Body of pancreas (tissue), 4 donors: ENCODE measurements around the gene ZSWIM6. TPM values are rescaled to one million over a fixed set of nuclear protein-coding genes. Genes with fewer than 3 reads are reported as not detected.

ENCODE experiments used
- ATAC-seq: fragments of 150-250 bp; one replicate; pipeline ENCODE4 v1.9.1; 2016
- DNase-seq, 4 donors: peaks; one replicate each; pipeline ENCODE4 v3.0.0-alpha.2; 2019
- H3K27ac ChIP-seq, 4 donors: fragments of 200-600 bp; sonication (generic); 1 replicate in 3 of 4; 2 replicates in 1 of 4; pipeline versions ENCODE4 v1.5.1 to v1.6.1; 2016 to 2019; ENCODE audit warnings: mild to moderate bottlenecking in 1 of 4, mixed read lengths in 1 of 4, moderate library complexity in 1 of 4
- H3K27me3 ChIP-seq, 2 donors: fragments of 200-600 bp; sonication (generic); one replicate each; pipeline ENCODE4 v1.6.0; 2016; ENCODE audit warnings: mild to moderate bottlenecking in 1 of 2
- H3K36me3 ChIP-seq, 2 donors: fragments of 200-600 bp; sonication (generic); replicated peaks in 1 of 2; 2 replicates each; pipeline ENCODE4 v1.5.1; 2016; ENCODE audit warnings: low read depth in 2 of 2; ENCODE audit not compliant: insufficient read depth in 1 of 2
- H3K4me1 ChIP-seq: fragments of 200-600 bp; sonication (generic); one replicate; pipeline ENCODE4 v1.6.0; 2016
- H3K4me3 ChIP-seq, 2 donors: fragments of 200-600 bp; sonication (generic); 1 replicate in 1 of 2; 2 replicates in 1 of 2; pipeline ENCODE4 v1.5.1; 2016 to 2019
- H3K9me3 ChIP-seq, 3 donors: fragments of 200-600 bp; sonication (generic); 1 replicate in 2 of 3; 2 replicates in 1 of 3; pipeline ENCODE4 v1.5.1; 2016
- CTCF ChIP-seq, 7 experiments: fragments of 450-650 bp in 4 of 7; fragments of 200-600 bp in 3 of 7; sonication (generic) in 3 of 7; IDR thresholded peaks; one replicate each; pipeline ENCODE4 v1.5.1; 2016 to 2019; ENCODE audit warnings: antibody characterized with exemption in 7 of 7
- POLR2A ChIP-seq, 3 donors: fragments of 450-650 bp; IDR thresholded peaks; one replicate each; pipeline ENCODE4 v1.6.1; 2016; ENCODE audit warnings: antibody characterized with exemption in 3 of 3, mild to moderate bottlenecking in 2 of 3
- WGBS, 2 donors: methylation state at CpG; one replicate each; pipeline ENCODE4 v1.1.5; 2017; 5-methylcytosine and 5-hydroxymethylcytosine counted together
- intact Hi-C: fragments of 100-400 bp; cut with DNase I; formaldehyde crosslinking; loops from one replicate; pipeline ENCODE4 v1.15.1; 2023
- total RNA-seq, 2 donors: library from RNA; depleted of rRNA; stranded (reverse); fragments of >200 nt; gene quantifications; one replicate each; pipeline ENCODE4 v1.1.0, GENCODE V29; 2016

Gene ZSWIM6
- total RNA-seq, 2 donors from 2014 or later = 5.9 to 8.8 TPM

- no peak for TF ChIP-seq POLR2A (IDR thresholded peaks at IDR 0.05)
- TF ChIP-seq CTCF (IDR thresholded peaks at IDR 0.05) = no peak
- Histone ChIP-seq H3K27me3 (no peaks in the 10 kb centered on the region), H3K27ac (no peak overlapping the region), H3K36me3 (no peaks in the 10 kb centered on the region), H3K4me1 (peaks cover 41% of the 10 kb centered on the region), H3K9me3 (no peaks in the 10 kb centered on the region), H3K4me3 (no peak overlapping the region)
- intact Hi-C loops = no loop called here
- WGBS, 2 donors = 81 to 88% methylated on average over 4 of the region's 4 CpGs
- ATAC-seq = no peak
- no peak for DNase-seq
Observed at GRCh38 chr5:61350535-61350934, 18.5 kb downstream of the ZSWIM6 start.

DNA sequence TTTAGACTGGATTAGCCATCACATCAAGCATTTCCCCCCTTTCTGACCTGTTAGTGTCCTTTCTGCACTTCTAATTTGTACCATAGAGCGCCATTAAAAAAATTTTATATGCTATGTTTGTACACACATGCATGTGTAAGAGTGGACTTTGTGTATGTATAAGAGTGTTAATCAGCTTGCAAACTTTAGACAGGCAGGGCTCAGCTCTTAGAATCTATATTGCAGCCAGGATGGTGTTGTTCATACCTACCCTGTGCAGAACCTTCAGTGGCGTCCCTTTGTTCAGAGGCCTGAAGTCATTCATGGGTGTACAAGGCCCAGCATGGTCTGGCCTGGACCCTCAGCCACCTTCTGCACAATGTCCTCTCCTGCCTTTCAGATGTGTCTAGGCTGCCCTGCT, 19.7 kb downstream of the ZSWIM6 start:
- WGBS, 2 donors = 93 to 97% methylated on average over 2 of the region's 2 CpGs
- intact Hi-C loops = no loop called here
- H3K36me3 ChIP-seq = no peaks in the 10 kb centered on the region
- TF ChIP-seq CTCF (IDR thresholded peaks at IDR 0.05) (no peak), POLR2A (IDR thresholded peaks at IDR 0.05) (no peak)
- ATAC-seq (no peak), DNase-seq (no peak)
- no peaks in the 10 kb centered on the region for H3K27me3 ChIP-seq
- H3K27ac ChIP-seq = no peak overlapping the region
- peaks cover 32% of the 10 kb centered on the region for H3K4me1 ChIP-seq
- no peak overlapping the region for H3K4me3 ChIP-seq
- no peaks in the 10 kb centered on the region for H3K9me3 ChIP-seq

GRCh38 chr5:61352180-61352579, 20.1 kb downstream of the ZSWIM6 start:
- Histone ChIP-seq H3K27ac (no peak overlapping the region), H3K4me3 (no peak overlapping the region), H3K36me3 (no peaks in the 10 kb centered on the region), H3K4me1 (peaks cover 28% of the 10 kb centered on the region), H3K27me3 (no peaks in the 10 kb centered on the region), H3K9me3 (no peaks in the 10 kb centered on the region)
- no peak for ATAC-seq
- intact Hi-C loops = no loop called here
- TF ChIP-seq POLR2A (IDR thresholded peaks at IDR 0.05) = no peak
- TF ChIP-seq CTCF (IDR thresholded peaks at IDR 0.05) = no peak
- DNase-seq = no peak

GRCh38 chr5:61352612-61353156, 20.6 kb downstream of the ZSWIM6 start:
- Histone ChIP-seq H3K27me3 (no peaks in the 10 kb centered on the region), H3K36me3 (no peaks in the 10 kb centered on the region), H3K27ac (no peak overlapping the region), H3K4me3 (no peak overlapping the region), H3K4me1 (peaks cover 26% of the 10 kb centered on the region), H3K9me3 (no peaks in the 10 kb centered on the region)
- DNase-seq (no peak), ATAC-seq (no peak)
- TF ChIP-seq CTCF (IDR thresholded peaks at IDR 0.05) (no peak), POLR2A (IDR thresholded peaks at IDR 0.05) (no peak)
- intact Hi-C loops = no loop called here
- WGBS, 2 donors = 49 to 53% methylated on average over 3 of the region's 3 CpGs

DNA sequence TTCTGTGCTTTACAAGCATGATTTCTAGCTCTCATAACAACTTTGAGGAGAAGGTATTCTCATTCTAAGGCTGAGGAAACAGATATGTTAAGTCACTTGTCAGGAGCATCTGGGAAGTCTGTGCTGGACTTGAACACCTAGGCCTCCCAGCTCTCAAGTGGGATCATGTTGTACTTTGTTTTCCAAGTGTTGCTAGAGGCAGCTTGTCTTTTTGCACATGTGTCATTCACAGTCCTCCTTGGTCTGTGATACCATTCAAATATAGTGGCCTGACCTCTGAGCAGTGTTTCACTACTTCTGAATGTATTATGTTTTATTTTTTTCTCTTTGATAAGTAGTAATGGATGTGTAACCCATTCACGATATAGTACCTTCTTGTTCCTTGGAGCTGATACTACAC, 21.2 kb downstream of the ZSWIM6 start:
- Histone ChIP-seq H3K9me3 (no peaks in the 10 kb centered on the region), H3K4me3 (no peak overlapping the region), H3K27ac (no peak overlapping the region), H3K36me3 (no peaks in the 10 kb centered on the region), H3K27me3 (no peaks in the 10 kb centered on the region), H3K4me1 (peaks cover 22% of the 10 kb centered on the region)
- TF ChIP-seq POLR2A (IDR thresholded peaks at IDR 0.05) (no peak), CTCF (IDR thresholded peaks at IDR 0.05) (no peak)
- no peak for DNase-seq
- intact Hi-C loops = no loop called here
- ATAC-seq = no peak
- 84 to 92% methylated on average over 1 of the region's 1 CpG for WGBS, 2 donors
